ACC112 (cell line): ENCODE data around the gene CLEC2B.

Source experiments
- H2AFZ ChIP-seq: fragments of 200-600 bp; sonication (generic); one replicate; pipeline ENCODE4 v1.6.0; 2017; ENCODE audit warnings: antibody characterized with exemption, low read length; ENCODE audit not compliant: unreplicated experiment
- H3K27ac ChIP-seq: fragments of 200-600 bp; sonication (generic); 2 replicates; pipeline ENCODE4 v1.5.1; 2014; ENCODE audit warnings: low read depth, mild to moderate bottlenecking, antibody characterized with exemption, low read length, moderate library complexity
- H3K27me3 ChIP-seq: fragments of 200-600 bp; sonication (generic); 2 replicates; pipeline ENCODE4 v1.6.1; 2014; ENCODE audit warnings: mild to moderate bottlenecking, antibody characterized with exemption, low read length, moderate library complexity, mixed read lengths; ENCODE audit not compliant: insufficient read depth
- H3K36me3 ChIP-seq: fragments of 200-600 bp; sonication (generic); 2 replicates; pipeline ENCODE4 v1.6.1; 2016; ENCODE audit warnings: mild to moderate bottlenecking, antibody characterized with exemption, low read length, moderate library complexity, mixed read lengths; ENCODE audit not compliant: insufficient read depth
- H3K4me1 ChIP-seq: fragments of 200-600 bp; sonication (generic); one replicate; pipeline ENCODE4 v1.6.1; 2016; ENCODE audit warnings: low read length, mixed read lengths; ENCODE audit not compliant: insufficient read depth, unreplicated experiment, control insufficient read depth
- H3K4me3 ChIP-seq: fragments of 200-600 bp; sonication (generic); 2 replicates; pipeline ENCODE4 v1.5.1; 2014; ENCODE audit warnings: mild to moderate bottlenecking, low read depth, low read length
- H3K79me2 ChIP-seq: fragments of 200-600 bp; sonication (generic); one replicate; pipeline ENCODE4 v1.6.0; 2016; ENCODE audit warnings: low read length; ENCODE audit not compliant: control insufficient read depth, unreplicated experiment, insufficient read depth

Gene CLEC2B

DNA sequence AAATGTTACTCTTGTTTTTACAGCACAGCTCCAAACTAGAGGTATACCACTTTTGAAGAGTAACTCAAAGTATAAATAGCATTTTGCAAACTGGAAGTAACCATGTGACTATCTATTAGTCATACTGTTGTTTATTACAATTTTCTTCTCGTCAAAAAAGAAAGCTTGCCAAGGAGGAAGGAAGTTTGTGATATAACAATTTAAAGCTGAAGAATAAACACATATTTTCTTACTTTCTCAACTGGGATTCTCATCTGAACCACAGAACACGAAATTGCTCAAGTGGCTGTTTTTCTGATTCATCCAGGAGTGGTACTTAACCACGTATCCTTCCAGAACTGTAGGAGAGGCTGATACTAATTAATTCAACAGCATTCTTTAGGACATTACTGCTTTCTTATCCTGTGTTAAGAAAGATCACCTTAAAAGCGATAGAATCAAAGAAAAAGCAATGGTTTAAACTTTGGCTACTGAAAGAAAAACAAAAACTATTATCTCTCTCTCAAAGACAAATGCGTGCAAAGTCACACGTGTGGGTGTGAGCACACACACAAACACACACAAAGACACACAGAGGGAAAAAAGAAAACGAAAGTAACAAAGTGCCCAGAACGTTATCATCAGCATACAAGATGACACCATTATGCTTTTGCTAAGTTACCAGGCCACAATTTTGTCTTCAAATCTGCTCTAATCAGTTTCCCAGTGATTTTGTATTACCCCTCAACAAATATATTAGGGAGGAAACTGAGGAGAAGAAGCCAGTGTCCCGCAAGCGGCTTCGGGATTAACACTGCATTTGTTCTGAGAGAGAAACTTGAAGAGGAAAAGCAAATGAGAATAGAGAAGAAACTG lies at the start of gene CLEC2B:
TSS of gene CLEC2B (minus strand) at position 48 of the 855 bp plus-strand sequence.
- Histone ChIP-seq H2AFZ (peak within 1 kb of the TSS; percentile 94), H3K4me1 (peaks cover 12% of the 10 kb centered on the region), H3K27ac (peak within 1 kb of the TSS; percentile 89), H3K4me3 (peak within 1 kb of the TSS; percentile 77), H3K36me3 (no peaks in the 10 kb centered on the region), H3K79me2 (peaks cover 30% of the 10 kb centered on the region), H3K27me3 (no peaks in the 10 kb centered on the region)

DNA sequence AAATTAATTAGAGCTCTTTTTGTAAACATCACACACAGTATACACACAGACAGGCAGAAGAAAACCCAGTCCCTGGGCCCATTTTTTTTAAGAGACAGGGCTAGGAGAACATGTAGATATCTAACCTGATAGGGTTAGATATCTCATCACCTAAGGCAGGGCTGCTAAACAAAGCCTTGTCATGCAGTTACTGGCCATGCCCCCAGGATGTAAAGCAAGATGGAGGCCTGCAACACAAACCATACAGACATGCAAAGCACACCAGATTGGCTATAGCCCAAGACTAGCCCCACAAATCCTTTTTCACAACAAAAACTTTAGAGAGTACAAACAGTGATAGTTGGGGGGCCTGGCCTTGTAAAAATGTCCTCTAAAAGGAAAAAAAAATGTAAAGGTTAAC lies 42.6 kb upstream of the CLEC2B start:
- Histone ChIP-seq H2AFZ (no peak overlapping the region), H3K27me3 (peaks cover 9% of the 10 kb centered on the region; the same call in 1 of the 2 replicates), H3K4me1 (no peaks in the 10 kb centered on the region), H3K27ac (no peak overlapping the region), H3K36me3 (no peaks in the 10 kb centered on the region), H3K4me3 (no peak overlapping the region), H3K79me2 (no peaks in the 10 kb centered on the region)

GRCh38 chr12:9910716-9911421 lies 41.7 kb upstream of the CLEC2B start:
- no peaks in the 10 kb centered on the region for H3K79me2 ChIP-seq
- H3K4me3 ChIP-seq: no peak overlapping the region
- no peaks in the 10 kb centered on the region for H3K4me1 ChIP-seq
- peaks cover 13% of the 10 kb centered on the region; the same call in 1 of the 2 replicates for H3K27me3 ChIP-seq
- H3K27ac ChIP-seq: no peak overlapping the region
- no peak overlapping the region for H2AFZ ChIP-seq
- no peaks in the 10 kb centered on the region for H3K36me3 ChIP-seq

- Histone ChIP-seq H3K27me3 (peaks cover 13% of the 10 kb centered on the region; the same call in 1 of the 2 replicates), H2AFZ (no peak overlapping the region), H3K36me3 (no peaks in the 10 kb centered on the region), H3K4me3 (no peak overlapping the region), H3K27ac (no peak overlapping the region), H3K79me2 (no peaks in the 10 kb centered on the region), H3K4me1 (no peaks in the 10 kb centered on the region)
Measured at GRCh38 chr12:9909724-9910123, 40.6 kb upstream of the CLEC2B start.

DNA sequence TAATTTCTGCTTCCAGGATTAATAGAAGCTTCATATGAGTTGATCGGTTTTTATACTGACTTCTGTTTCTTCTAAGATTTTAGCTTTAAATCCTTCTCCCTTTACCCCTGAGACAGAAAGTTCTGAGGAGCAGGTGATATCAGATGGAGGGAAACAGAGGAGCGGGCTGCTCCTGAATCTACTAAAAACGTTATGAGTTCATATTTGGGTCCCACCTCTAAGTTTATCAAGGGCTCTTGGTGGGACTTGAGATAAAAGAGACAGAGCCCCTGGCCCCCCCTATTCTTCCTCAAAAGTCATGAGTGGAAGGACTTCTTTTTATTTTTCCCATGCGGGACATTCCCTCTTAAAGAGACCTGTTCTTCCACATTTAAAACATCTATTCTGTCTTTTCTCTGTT lies 39.2 kb upstream of the CLEC2B start:
- Histone ChIP-seq H3K4me3 (peak overlapping the region; percentile 9; the same call in 1 of the 2 replicates), H3K4me1 (no peaks in the 10 kb centered on the region), H3K79me2 (no peaks in the 10 kb centered on the region)

GRCh38 chr12:9907769-9908168 lies 38.6 kb upstream of the CLEC2B start:
- H3K4me3 ChIP-seq: no peak overlapping the region
- no peaks in the 10 kb centered on the region for H3K36me3 ChIP-seq
- no peak overlapping the region for H3K27ac ChIP-seq

More for the DNA sequence above, 39.2 kb upstream of the CLEC2B start:
- Histone ChIP-seq H3K36me3 (no peaks in the 10 kb centered on the region), H2AFZ (no peak overlapping the region), H3K27ac (no peak overlapping the region), H3K27me3 (peaks cover 11% of the 10 kb centered on the region; the same call in 1 of the 2 replicates)

GRCh38 chr12:9906873-9907272 lies 37.7 kb upstream of the CLEC2B start:
- H3K79me2 ChIP-seq: no peaks in the 10 kb centered on the region
- H3K27ac ChIP-seq: no peak overlapping the region
- no peaks in the 10 kb centered on the region for H3K36me3 ChIP-seq
- no peak overlapping the region for H3K4me3 ChIP-seq
- H2AFZ ChIP-seq: no peak overlapping the region
- H3K4me1 ChIP-seq: no peaks in the 10 kb centered on the region
- peaks cover 8% of the 10 kb centered on the region; the same call in 1 of the 2 replicates for H3K27me3 ChIP-seq

More at GRCh38 chr12:9907769-9908168, 38.6 kb upstream of the CLEC2B start:
- no peaks in the 10 kb centered on the region for H3K4me1 ChIP-seq
- H3K79me2 ChIP-seq: no peaks in the 10 kb centered on the region
- H3K27me3 ChIP-seq: peaks cover 8% of the 10 kb centered on the region; the same call in 1 of the 2 replicates
- H2AFZ ChIP-seq: no peak overlapping the region

GRCh38 chr12:9902539-9903228 lies 33.5 kb upstream of the CLEC2B start:
- no peaks in the 10 kb centered on the region for H3K36me3 ChIP-seq
- no peaks in the 10 kb centered on the region for H3K79me2 ChIP-seq
- H3K27ac ChIP-seq: no peak overlapping the region
- H2AFZ ChIP-seq: no peak overlapping the region
- H3K4me1 ChIP-seq: no peaks in the 10 kb centered on the region
- peaks cover 8% of the 10 kb centered on the region; the same call in 1 of the 2 replicates for H3K27me3 ChIP-seq
- H3K4me3 ChIP-seq: no peak overlapping the region

GRCh38 chr12:9900930-9901329 lies 31.8 kb upstream of the CLEC2B start:
- H3K4me3 ChIP-seq: no peak overlapping the region
- no peak overlapping the region for H3K27ac ChIP-seq
- no peak overlapping the region for H2AFZ ChIP-seq

DNA sequence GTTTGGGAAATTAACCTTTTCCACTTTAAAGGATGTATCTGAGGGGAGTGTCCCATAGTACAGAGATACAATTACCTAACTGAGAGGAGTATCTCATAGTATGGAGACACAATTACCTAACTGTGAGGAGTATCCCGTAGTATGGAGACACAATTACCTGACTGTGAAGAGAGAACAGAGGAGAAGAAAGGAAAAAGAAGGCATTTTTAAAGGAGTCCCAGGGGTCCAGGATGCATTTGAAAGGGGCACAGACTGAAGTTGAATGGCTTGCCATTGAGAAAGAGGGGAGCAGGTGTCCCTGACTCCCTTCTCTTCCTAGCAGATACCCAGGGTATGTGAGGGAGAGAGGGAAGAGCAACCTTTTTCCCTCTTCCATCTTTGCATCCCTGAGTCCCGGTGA lies 30.1 kb upstream of the CLEC2B start:
- Histone ChIP-seq H3K27me3 (no peaks in the 10 kb centered on the region), H3K36me3 (no peaks in the 10 kb centered on the region), H2AFZ (peak overlapping the region; percentile 53), H3K4me1 (no peaks in the 10 kb centered on the region), H3K79me2 (no peaks in the 10 kb centered on the region), H3K4me3 (no peak overlapping the region), H3K27ac (no peak overlapping the region)

More at GRCh38 chr12:9900930-9901329, 31.8 kb upstream of the CLEC2B start:
- Histone ChIP-seq H3K36me3 (no peaks in the 10 kb centered on the region), H3K79me2 (no peaks in the 10 kb centered on the region), H3K27me3 (no peaks in the 10 kb centered on the region), H3K4me1 (no peaks in the 10 kb centered on the region)
